A549 treated with ZK216348 at 1 μM for 4 hours (cell line): Measurements from ENCODE around the gene FGL2. TPM values are rescaled to one million over a fixed set of nuclear protein-coding genes. Genes with fewer than 3 reads are reported as not detected.

ENCODE experiments used
- total RNA-seq: library from RNA; stranded (reverse); fragments of 200-300 nt; extraction: Qiagen RNA extraction; gene quantifications from 5 replicates; pipeline ENCODE4 v1.2.3, GENCODE V29; 2022; ENCODE audit warnings: low read depth

Gene FGL2, protein sequence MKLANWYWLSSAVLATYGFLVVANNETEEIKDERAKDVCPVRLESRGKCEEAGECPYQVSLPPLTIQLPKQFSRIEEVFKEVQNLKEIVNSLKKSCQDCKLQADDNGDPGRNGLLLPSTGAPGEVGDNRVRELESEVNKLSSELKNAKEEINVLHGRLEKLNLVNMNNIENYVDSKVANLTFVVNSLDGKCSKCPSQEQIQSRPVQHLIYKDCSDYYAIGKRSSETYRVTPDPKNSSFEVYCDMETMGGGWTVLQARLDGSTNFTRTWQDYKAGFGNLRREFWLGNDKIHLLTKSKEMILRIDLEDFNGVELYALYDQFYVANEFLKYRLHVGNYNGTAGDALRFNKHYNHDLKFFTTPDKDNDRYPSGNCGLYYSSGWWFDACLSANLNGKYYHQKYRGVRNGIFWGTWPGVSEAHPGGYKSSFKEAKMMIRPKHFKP
- total RNA-seq: not detected in 5 replicates

DNA sequence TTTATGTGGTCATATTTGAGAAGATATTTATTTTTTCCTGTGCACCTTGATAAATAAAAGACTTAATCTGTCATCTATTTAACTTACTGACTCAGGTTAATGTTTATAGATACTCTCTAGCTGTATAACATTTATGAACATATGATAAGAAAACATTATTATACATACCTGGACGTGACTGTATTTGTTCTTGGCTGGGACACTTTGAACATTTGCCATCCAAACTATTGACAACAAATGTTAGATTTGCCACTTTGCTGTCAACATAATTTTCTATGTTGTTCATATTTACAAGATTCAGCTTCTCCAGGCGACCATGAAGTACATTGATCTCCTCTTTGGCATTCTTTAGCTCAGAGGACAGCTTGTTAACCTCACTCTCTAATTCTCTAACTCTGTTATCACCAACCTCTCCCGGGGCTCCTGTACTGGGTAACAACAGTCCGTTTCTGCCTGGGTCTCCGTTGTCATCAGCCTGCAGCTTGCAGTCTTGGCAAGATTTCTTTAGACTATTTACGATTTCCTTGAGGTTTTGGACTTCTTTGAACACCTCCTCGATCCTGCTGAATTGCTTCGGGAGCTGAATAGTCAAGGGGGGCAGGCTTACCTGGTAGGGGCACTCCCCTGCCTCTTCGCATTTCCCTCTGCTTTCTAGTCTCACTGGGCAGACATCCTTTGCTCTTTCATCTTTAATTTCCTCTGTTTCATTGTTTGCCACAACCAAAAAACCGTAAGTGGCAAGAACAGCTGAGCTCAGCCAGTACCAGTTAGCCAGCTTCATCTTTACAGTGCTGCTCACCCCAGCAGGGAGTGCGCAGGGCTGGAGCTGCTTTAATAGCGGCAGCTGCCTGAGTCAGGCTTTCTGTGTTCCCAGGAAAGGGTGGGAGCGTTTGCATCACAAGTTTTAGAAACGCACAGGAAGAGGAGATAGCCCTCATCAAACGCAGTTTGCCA is at the start of gene FGL2:
TSS of gene FGL2 (minus strand) at position 807 of the 954 bp plus-strand sequence. CDS start at position 781, 26 bp downstream.

Other genes starting within 250 kb of the FGL2 start
- not detected in 5 replicates for gene SPDYE17, start 167.5 kb downstream of the FGL2 start, total RNA-seq
- 0.26 TPM in 1 of 5 replicates, not detected in the others for gene SPDYE18, start 137.3 kb downstream of the FGL2 start, total RNA-seq
- 0.46 to 0.80 TPM (median 0.73 TPM) in 5 replicates for gene CCDC146, start 77.2 kb downstream of the FGL2 start, total RNA-seq
- 2.7 to 4.0 TPM (median 2.8 TPM) in 5 replicates for gene GSAP, start 216.5 kb upstream of the FGL2 start, total RNA-seq